ENCODE measurements around the gene CXXC4.

CXXC4 gene

DNA sequence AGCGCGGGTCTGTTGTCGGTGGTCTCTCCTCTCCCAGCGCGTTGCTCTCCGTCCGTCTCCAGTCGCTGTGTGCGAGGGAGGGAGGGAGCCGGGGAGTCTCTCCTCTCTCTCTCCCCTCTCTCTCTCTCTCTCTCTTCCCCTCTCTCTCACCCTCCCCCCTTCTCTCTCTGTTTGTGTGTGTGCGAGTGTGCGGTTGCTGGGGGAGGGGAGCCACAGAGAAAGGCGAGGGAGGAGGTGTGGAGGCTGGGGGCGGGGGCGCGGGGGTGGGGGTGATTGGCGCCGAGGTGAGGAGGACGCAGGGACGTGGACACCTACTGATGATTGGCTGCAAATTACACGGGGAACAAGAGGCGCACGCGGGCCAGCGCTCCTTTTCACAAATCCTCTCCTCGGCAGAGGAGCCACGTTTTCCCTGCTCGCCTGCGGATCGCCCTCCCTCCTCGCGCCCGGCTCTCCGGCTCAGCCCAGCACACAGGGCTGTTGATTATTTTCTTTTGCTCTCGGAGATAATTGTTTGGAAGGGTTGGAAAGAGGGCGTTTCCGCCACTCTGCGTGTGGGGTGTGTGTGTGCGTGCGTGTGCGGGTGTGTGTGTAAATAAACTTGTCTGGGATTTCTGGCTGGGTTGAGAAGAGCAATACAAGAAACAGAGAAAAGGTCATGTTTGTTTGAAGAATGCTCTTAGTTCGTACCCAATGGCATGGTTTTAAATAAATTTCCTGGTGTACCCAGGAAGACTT is at the start of gene CXXC4:
Gene CXXC4, minus strand, starts transcription at position 73 of the 738 bp plus-strand sequence. CDS start 3,092 bp downstream, outside the sequence.
- no peak for DNase-seq (ENCODE audit: low read depth)

DNA sequence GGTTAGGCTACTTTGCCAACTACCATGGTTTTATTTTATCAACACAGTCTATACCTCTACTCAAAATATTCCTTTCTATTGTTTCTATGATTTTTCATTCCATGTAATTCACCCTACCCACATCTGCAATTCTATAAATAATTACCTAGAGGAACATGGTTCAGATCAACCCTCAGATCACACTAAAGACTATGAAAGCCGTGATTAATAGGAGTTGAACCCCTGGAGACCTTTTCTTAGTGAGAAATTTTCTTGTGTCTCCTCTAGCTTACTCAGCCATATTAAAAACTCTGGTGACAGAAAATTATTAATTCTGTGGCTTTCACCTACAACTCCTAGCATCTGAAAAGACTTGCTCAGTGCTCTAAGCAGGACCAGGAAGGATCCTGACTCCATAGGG is 38.5 kb upstream of the CXXC4 start:
- DNase-seq (ENCODE audit: low read depth): no peak

DNA sequence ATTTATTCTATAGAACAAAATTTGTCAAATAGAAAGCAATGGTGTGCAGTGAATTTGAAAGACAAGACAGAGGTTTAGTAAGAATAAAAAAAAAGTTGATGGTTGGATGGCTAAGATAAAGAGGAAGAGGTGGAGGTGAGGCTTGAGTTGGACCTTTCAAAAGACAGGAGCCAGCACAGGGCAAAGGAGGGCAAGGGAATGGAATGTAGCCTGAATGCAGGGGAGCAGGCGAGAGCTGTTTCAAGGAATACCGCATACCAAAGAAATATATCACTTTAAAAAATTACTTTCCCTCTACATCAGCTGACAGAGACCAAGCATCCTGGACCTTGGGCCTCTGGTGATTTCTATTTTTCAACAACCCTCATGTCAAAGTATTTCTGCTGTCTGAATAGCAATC is 38.0 kb upstream of the CXXC4 start:
- no peak for DNase-seq (ENCODE audit: low read depth)

DNA sequence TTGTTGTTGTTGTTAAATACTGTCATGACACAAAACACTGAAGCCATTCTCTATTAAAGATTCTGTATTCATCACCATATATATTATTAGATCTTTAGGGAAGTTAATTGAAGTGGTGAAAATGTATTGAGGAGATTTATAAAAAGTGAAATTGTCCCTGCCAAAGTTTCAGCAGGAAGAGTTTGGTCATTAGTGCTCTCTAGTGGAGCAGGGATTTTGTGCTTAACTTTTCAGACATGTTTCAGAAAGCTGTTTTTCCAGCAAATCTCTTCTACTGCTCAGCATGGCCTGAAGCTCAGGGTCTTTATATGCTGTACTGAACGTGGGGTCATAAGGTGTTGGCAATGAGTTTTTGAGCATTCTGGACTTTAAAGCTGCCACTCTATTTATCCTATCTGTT is 36.7 kb upstream of the CXXC4 start:
- no peak for DNase-seq (ENCODE audit: low read depth)

DNA sequence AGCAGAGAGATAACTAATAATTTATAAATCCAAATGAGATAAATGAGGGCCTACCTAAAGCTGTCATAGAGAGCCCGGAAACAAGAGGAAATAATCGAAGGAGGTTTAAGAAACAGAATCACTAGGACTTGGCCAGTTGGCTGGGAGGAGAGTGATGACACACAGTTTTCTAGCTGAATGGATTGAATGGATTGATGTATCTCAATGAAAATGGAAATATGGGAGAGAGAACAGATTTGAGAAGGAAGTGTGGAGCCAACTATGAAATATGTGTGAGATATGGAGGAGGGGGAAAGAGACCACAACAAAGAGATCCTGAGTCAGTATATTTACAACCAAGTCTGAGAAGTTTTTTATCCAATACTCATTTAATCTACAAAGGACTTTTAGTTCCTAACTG is 35.7 kb upstream of the CXXC4 start:
- DNase-seq (ENCODE audit: low read depth): no peak

DNA sequence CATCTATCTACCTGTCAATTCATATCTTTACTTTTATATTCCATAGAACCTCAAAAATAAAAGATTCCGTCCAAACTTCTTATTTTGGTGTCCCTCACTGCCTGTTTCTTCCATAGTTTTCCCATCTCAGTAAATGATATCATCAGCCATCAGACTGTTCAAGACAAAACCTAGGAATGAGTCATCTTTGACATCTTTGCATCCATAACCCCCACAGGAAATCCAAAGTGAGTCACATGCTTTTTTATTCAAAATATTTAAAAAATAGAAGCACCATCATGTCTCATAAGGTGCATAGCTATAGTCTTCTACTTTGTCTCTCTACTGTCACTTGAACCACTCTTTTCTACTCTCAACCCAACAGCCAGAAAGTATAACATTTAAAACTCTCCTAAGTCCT is 29.9 kb upstream of the CXXC4 start:
- no peak for DNase-seq (ENCODE audit: low read depth)

DNA sequence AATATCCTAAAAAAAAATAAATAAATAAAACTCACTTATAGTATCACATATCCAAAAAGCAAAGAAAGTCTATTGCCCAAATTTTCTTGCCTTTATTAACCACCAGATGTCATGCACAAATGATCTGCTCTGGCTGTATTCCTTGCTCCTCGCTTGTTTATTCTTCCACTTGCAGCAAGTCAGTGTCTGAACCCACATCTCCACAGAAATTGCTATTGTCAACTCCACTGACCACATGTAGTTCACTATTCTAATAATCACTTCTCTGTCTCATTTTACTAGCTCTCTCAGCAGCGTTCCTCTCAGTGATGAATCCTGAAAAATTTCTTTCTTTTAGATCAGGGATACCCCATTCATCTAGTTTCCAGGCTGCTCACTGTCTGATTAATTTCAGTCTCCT is 29.3 kb upstream of the CXXC4 start:
- DNase-seq (ENCODE audit: low read depth): no peak

DNA sequence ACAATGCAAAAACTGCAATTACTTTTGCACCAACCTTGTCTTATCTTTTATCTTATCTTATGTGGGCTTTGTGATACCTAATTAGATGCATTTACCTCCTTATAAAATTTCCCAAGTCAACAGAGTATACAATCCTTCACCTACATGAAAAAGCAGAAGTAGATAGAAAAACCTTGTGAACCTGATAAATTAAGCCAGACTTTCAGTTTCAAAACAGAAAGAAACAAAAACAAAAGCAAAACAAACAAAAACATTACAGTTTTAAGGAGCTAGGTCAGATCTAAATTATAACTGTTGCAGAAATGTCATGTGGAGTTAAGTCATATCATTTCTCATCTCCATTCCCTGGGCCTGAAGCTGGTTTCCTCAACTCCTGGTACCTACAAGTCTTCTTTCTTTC is 24.9 kb upstream of the CXXC4 start:
- no peak for DNase-seq (ENCODE audit: low read depth)

DNA sequence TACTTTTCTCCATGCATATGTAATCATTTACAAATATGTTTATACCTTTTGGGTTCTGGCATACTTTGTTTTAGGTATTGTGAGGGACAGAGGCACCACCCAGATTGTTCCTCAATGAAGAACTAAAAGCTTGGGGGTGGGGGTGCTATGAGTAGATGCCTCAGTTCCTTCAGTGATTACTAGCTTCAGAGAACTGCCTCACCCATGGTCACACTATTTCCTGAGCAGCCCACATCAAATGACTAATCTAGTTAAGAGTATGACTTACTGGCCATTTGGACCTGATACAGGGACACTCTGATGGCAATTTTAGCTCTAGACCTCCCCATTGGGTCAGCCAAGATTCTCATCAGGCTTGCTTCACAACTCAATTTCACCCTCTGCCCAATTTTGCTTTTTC is 22.2 kb upstream of the CXXC4 start:
- no peak for DNase-seq (ENCODE audit: low read depth)

DNA sequence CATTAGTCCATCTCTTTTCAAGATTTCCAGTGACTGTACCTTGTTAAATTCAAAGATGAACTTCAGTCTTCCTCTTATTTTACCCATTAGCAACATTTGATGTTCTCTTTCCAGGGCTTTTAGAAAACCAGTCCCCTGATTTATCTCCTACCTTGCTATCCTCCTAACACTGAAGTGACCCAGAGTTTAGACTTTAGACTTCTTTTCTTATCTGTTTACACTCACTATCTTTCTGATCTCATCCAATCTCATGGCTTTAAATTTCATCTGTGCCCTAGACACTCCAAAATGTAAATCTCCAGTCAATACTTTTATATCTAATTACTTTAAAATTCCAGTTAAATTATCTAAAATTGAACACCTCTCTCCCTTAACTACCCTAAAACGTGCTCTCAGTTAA is 13.5 kb upstream of the CXXC4 start:
- no peak for DNase-seq (ENCODE audit: low read depth)

DNA sequence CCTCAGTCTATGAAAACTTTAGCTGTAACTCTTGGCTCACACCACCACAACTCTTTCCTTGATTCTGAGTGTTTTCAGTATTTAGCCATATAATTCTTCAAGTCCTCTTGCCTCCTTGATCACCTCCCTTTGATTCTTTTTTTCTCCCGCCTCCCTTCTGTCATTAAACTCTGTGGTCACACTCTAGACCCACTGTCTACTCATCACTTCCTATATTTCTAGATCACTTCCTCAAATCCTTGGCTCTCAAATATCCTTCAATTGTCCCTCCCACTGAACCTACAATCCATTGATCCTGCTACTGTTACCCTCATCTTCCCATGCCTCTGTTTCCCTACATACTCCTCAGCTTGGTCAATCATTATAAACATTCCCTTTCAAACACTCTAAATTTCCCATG is 12.4 kb upstream of the CXXC4 start:
- no peak for DNase-seq (ENCODE audit: low read depth)

DNA sequence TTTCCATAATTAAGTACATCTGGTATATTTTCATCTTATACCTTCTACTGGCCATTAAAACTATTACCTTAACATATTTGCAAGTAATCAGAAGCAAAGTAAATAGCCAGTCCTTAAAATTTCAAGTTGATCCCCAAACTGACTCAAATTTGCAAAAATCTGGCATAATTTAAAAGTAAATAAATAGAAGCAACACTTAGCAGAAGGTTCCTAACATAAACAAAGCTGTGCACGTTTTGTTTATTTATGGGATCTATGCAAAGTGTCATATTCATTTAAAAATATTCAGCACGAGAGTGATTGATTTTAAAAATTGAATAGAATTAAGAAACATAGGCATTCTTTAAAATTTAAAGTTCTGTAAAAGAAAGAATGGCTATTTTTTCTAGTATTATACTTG is 9.8 kb upstream of the CXXC4 start:
- DNase-seq (ENCODE audit: low read depth): no peak

DNA sequence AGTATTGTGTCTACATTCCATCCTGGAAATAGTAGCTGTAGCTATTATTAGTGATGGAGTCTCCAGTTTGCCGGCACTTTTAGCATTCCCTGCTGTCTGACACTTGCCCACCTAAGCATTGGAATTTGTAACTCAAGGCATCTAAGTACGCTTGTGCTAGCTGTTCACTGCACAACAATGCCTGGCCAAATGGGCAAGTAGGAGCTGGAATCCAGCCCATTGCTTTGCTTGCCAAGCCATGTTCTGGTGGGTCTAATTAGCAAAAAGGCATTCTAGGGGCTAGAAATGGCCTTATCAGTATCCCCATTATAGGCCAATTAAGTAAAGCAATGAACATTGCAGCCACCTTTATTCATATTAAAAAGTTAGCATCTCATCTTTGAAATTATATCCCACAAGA is 7.8 kb upstream of the CXXC4 start:
- DNase-seq (ENCODE audit: low read depth): no peak

DNA sequence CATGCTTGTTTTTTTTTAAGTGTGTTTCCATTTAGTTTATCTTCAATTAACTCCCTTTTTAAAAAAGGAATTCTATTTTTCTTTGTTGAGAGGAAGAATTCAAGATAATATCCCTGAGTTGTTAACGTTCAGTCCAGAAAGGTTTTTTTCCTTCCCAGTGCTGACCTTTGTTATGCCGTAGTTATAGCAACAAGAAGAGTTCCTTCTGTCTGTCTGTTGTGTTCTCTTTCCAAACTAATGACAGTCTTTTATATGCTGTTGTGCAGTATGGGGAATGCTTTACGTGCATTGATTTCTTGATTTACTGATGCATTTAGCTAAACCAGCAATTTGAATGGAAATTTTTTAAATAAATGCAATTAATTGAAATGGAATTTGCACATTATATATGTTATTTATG is 6.6 kb upstream of the CXXC4 start:
- DNase-seq (ENCODE audit: low read depth): no peak

DNA sequence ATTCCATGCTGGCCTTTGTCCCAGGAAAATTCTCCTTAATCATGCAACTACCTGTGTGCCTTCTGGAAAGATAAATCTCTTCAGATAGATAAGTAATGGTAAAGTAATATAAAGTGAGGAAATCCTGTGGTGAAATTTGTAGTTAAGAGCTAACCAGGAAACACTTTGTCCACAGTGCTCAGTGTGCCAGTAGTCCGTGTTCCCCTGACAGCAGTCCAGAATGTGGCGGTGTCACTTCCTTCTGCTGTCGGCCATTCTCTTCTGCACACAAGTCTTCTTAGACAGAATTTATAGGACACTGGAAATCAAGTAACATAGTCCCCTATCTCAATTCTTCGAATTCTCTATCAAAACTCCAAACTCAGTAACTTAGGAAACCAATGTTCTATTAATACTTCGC is 5.7 kb upstream of the CXXC4 start:
- no peak for DNase-seq (ENCODE audit: low read depth)

DNA sequence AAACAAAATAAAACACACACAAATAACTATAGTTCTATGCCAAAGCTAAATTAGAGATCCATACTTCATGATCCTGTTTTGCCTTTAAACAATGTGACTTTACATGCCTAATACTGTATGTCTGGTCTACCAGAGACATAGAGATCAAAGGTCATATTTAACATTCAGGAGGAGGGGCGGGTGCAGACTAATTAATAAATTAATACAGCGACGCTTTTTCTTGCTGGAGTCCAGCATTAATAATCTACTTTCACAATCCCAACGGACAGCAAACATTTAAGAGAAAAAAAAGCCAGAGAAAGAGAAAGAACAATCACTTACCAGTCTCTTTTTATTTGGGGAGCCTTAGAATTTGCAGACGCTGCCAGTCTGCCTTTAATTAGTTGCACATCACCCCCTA is 509 bp downstream of the CXXC4 start:
- no peak for DNase-seq (ENCODE audit: low read depth)

DNA sequence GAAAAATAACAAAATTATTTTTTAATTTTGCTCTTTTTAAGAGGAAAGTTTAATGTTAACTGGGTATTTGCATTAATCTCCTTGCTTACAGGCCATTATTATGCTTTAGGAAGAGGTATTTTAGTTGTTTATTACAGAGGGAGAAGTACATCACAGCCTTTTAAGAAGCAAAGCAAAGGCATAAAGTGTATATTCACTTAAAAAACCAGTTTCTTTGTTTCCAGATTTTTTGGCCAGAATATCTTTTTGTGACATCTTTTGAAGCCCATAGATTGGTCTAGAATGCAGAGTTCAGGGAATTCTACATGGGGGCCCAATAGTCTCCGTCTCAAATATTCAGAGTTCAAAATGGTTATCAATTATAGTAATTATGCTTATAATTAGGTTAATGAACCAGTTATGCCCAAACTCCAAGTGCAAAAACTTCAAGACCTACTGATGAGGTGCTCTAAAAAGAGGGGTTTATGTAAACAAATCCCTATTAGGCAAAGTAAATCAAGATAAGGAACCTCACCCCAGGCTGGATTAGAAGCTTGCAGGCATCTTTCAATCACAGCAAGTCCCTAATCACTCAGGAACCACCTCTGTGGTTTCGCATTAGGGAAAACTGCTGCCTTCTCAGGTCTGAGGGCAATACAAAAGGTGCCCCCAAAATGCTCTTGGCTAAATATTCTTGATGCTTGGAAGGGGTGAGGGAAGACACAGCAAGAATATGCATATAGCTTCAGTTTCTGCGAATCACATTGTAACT is 1.4 kb downstream of the CXXC4 start:
- DNase-seq (ENCODE audit: low read depth): no peak

DNA sequence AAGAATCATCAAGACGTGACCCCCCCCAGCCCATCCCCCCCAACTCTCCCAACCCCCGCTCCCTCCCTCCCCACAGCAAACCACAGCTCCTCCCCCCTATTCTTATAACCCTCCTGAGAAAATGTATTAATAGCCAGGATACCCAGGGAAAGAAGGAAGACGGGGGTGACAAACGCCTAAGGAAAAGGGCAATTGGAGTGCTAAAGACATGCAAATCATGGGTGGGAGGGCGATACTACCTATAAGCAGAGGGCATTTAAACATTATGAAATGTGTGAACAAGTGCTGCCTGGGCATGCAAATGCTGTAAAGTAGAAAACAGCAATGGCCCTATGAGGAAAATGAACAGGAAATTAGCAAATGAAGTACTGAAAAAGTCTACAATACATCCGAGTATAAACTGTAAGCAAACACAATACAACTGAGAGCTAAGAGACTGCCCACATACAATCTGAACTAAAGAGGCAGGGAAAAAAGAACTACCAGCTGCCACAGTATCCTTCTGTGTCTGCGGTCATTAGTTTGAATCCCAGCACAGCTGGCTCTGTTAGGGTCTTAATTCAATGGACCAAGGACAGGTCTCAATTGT is 2.4 kb downstream of the CXXC4 start:
- DNase-seq (ENCODE audit: low read depth): no peak

DNA sequence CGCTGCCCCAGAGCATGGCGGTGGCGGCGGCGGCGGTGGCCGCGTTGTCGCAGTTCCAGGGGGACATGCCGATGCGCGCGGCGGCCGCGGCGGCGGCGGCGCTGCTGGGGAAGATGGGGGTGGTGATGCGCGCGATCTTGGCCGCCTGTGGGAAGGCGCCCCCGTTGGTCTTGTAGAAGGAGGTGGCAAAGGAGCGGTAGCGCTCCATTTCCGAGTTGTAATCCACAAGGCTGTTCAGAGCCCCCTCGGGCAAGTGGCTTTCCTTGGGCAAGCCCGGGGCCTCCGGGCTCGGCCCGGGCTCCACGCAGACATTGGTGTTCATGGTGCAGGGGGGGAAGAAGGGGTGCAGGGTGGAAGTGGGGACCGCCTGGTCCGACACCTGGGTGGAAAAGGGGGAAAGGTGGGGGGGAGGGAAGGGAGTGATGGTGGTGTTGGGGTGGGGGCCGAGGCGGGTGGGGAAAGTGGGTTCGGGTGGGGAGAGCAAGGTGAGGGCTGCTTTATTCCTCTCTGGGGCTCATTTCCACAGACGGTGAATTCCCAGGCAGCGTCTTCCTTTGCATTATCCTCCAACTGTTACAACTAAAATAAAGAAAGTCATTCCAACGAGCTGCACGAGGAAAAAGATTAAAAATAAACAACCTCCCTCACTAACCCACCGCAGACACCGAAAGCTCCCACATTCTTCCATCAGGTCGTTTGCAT is 3.1 kb downstream of the CXXC4 start:
- no peak for DNase-seq (ENCODE audit: low read depth)

DNA sequence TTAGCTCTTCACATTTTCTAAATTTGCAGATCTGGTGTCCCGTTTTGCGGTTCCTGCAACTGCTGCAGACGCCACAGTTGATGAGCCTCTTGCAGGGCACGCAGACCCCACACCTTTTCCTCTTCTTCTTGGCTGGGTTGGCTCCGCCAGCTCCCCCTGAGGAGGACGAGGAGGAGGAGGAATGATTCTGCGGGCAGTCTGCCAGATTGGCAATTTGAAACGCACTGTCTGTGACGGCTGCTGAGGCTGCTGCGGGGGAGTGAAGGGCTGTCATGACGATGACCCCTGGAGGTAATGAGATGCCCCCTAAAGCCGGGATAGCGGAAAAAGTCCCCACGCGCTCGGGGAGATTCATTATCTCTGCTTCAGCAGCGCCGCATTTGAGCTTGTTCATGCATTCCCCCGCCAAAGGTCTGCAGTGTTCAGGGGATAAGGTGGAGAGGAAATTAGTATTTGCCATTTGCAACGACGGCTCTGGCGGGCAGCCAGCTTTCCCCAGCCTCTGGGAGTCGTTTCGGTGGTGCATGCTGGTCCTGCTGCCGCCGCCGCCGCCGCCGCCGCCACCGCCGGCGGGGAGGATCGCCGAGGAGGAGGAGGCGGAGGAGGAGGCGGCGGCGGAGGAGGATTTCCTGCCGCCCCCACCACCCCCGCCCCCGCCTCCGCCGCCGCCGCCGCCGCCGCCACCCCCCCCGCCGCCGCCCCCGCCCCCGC is 3.8 kb downstream of the CXXC4 start:
- peak; percentile 18 for DNase-seq (ENCODE audit: low read depth)

DNA sequence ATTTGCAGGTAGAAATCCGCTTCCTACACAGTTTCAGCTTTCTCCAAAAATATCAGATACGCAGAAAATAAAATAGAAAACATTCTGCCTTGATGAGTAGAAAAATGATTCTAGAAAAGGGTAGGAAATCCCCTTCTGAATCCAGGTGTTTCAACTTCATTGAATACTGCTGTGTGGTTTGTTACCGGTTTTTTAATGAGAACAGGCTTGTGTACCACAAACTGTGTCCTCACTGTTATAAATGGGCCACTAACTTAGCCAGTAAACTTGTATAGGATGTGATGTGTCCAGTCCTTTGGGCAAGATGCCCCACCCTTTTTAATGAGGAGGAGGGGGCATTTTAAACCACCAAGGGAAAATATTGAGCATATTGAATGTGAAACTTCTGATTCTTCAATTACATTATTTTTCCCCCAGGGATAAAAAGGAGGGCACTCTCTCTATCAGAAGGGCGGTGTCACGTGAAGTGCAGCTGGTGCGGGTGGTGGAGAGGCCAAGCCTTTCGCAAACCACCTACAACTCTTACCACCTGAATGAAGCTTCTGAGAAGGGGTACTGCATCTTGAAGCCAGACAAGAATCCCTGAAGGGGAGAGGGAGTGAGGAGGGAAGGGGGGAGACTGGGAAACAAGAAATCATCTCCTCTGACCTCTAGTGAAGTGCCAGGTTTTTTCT is 4.5 kb downstream of the CXXC4 start:
- DNase-seq (ENCODE audit: low read depth): no peak

DNA sequence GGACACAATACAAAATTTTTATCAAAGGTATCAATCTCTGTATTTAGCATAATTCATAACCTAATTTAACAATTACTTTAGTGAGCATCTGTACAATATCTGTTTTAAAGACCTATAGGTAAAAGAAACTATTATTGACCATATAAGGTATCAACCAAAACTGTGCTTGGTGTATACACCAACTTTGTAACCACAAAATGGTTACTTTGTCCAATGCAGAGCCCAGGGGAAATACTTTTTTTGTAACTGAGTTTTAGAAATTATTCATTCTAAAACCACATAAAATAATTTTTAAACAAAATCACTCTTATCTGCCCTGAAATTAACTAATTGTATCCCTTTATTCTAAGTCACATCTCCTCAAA is 5.0 kb downstream of the CXXC4 start:
- DNase-seq (ENCODE audit: low read depth): no peak
